Peyer's patch (tissue), 4 donors: ENCODE results near the gene ADGRG1.

Source experiments
- CTCF ChIP-seq, 6 experiments: fragments of 450-650 bp in 4 of 6; fragments of 200-600 bp in 2 of 6; sonication (generic) in 1 of 6; IDR thresholded peaks; one replicate each; pipeline ENCODE4 v1.5.1; 2017 to 2019; ENCODE audit warnings: antibody characterized with exemption in 6 of 6, mild to moderate bottlenecking in 3 of 6, moderate library complexity in 1 of 6
- POLR2A ChIP-seq, 2 donors: fragments of 450-650 bp; IDR thresholded peaks; one replicate each; pipeline ENCODE4 v1.5.1; 2017; ENCODE audit warnings: antibody characterized with exemption in 2 of 2, mild to moderate bottlenecking in 2 of 2, moderate library complexity in 2 of 2

- TF ChIP-seq CTCF (IDR thresholded peaks at IDR 0.05) (no peak), POLR2A (IDR thresholded peaks at IDR 0.05) (no peak)
These were observed 8.6 kb downstream of the ADGRG1 start for GRCh38 chr16:57637020-57637419.
